ENCODE measurements around the gene TBC1D2.

The TBC1D2 gene

GRCh38 chr9:98300611-98301010 lies 45.2 kb upstream of the TBC1D2 start:
- POLR2A ChIA-PET = no interaction called here
- DNase-seq (ENCODE audit: extremely low spot score) = no peak
- no peak for TF ChIP-seq CTCF (IDR thresholded peaks at IDR 0.05; ENCODE audit: control extremely low read depth, extremely low read depth, low read depth, missing control alignments)
- CTCF ChIA-PET = no interaction called here

- TF ChIP-seq CTCF (IDR thresholded peaks at IDR 0.05; ENCODE audit: control extremely low read depth, extremely low read depth, low read depth, missing control alignments) = no peak
- CTCF ChIA-PET = interaction anchor here (1.2 to 2.0 kb wide), 4 partner anchors 18 to 477 kb away, joined by 3 to 10 read pairs (median 3); no protein-coding TSS in a partner anchor
- POLR2A ChIA-PET = no interaction called here
- no peak for DNase-seq (ENCODE audit: extremely low spot score)
Observed at GRCh38 chr9:98298476-98298875, 43.0 kb upstream of the TBC1D2 start.

- CTCF ChIA-PET = no interaction called here
- POLR2A ChIA-PET = no interaction called here
- no peak for DNase-seq (ENCODE audit: extremely low spot score)
- TF ChIP-seq CTCF (IDR thresholded peaks at IDR 0.05; ENCODE audit: control extremely low read depth, extremely low read depth, low read depth, missing control alignments) = no peak
Observed at GRCh38 chr9:98295824-98296223, 40.4 kb upstream of the TBC1D2 start.

GRCh38 chr9:98291820-98292219 lies 36.4 kb upstream of the TBC1D2 start:
- TF ChIP-seq CTCF (IDR thresholded peaks at IDR 0.05; ENCODE audit: control extremely low read depth, extremely low read depth, low read depth, missing control alignments) = no peak
- no peak for DNase-seq (ENCODE audit: extremely low spot score)
- ChIA-PET POLR2A (no interaction called here), CTCF (no interaction called here)

- TF ChIP-seq CTCF (IDR thresholded peaks at IDR 0.05; ENCODE audit: control extremely low read depth, extremely low read depth, low read depth, missing control alignments) = no peak
- ChIA-PET POLR2A (no interaction called here), CTCF (interaction anchor here (1.2 kb wide), 1 partner anchor 26 kb away, joined by 3 read pairs; no protein-coding TSS in a partner anchor)
- no peak for DNase-seq (ENCODE audit: extremely low spot score)
Observed at GRCh38 chr9:98290411-98290810, 35.0 kb upstream of the TBC1D2 start.

- no peak for TF ChIP-seq CTCF (IDR thresholded peaks at IDR 0.05; ENCODE audit: control extremely low read depth, extremely low read depth, low read depth, missing control alignments)
- POLR2A ChIA-PET = no interaction called here
- CTCF ChIA-PET = interaction anchor here (1.2 kb wide), 1 partner anchor 26 kb away, joined by 3 read pairs; no protein-coding TSS in a partner anchor
- no peak for DNase-seq (ENCODE audit: extremely low spot score)
Observed at GRCh38 chr9:98289614-98290201, 34.3 kb upstream of the TBC1D2 start.
